ENCODE measurements around the gene DAPP1.

- TF ChIP-seq POLR2AphosphoS5 (IDR thresholded peaks at IDR 0.05; ENCODE audit: borderline replicate concordance, low read depth, low read length) (peak; percentile 80), EZH2 (IDR thresholded peaks at IDR 0.05) (no peak)
These were observed 77.8 kb downstream of the DAPP1 start, which contains the start of gene LAMTOR3 for GRCh38 chr4:99894161-99894997.

Data from SK-N-MC (cell line).